NCI-H187 treated with DMSO at 0.1 percent for 48 hours (cell line): ENCODE results near the gene EHMT1.
"Not testable (repeated sequence)": the region's sequence is repeated elsewhere in the genome, so short reads cannot be mapped to it uniquely, and the experiment has no call there.

Experiments used
- DNase-seq: peaks from one replicate; lab custom pipeline; 2025; lab: John Stamatoyannopoulos, UW

EHMT1 gene

DNA sequence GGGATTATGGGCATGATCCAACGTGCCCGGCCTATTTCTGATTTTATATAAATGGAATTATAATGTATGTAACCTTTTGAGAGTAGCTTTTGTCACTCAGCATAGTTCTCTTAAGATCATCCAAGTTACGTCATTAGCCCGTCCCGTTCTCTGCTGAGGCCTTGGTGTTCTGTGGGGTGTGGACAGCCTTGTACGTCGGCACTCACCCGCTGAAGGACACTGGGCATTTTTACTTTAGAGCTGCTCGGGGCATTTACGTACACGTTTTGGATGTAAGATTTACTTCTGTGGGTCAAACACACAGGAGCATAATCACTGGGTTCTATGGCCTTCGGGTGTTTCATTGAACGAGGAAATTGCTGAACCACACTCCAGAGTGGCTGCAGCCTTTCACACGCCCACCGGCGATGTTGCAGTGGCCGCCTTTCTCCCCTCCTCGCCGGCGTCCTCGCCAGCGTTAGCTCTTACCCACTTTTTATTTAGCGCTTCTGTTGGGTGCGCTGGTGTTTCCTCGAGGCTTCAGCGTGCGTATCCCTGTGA, 101.8 kb downstream of the EHMT1 start:
- DNase-seq, result no peak

DNA sequence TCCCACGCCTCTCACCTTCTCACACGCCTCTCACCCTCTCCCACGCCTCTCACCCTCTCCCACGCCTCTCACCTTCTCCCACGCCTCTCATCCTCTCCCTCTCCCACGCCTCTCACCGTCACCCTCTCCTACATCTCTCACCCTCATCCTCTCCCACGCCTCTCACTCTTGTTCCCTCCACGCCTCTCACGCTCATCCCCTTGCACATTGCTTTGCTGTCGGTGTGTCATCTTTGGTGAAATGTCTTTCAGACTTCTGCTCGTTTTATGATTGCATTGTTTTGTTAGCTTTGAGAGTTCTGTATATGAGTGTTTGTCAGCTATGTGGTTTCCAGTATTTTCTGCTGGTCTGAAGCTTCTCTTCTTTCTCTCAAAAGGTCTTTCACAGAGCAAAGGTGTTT, 102.7 kb downstream of the EHMT1 start:
- no peak for DNase-seq

DNA sequence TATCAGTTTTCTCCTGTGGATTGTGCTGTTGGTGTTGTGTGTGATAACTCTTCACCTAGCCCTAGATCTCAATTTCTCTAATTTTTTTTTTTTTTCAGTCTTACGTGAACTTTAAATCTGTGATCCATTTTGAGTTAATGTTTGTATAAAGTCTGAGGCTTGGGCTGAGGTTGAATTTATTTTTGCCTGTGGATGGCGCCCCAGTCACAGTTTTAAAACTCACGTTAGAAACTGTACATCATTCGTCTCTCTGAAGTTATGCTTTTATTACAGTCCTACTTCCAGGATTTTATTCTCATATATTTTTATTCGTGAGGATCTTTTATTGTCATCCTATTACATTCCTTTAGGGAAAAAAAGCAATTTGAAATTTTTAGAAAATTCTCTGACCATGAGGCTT, 103.1 kb downstream of the EHMT1 start:
- no peak for DNase-seq

DNA sequence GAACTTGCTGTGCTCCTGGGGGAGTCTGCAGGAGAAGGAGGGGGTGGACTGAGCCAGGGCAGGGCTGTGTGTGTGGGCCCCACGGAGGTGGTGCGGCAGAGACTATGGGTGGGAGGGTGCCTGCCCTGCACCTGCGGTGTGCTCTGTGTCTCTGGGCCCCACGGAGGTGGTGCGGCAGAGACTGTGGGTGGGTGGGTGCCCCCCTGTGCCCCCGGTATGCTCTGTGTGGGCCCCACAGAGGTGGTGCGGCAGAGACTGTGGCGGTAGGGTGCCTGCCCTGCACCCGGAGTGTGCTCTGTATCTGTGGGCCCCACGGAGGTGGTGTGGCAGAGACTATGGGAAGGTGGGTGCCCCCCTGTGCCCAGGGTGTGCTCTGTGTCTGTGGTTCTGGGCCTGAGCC, 103.7 kb downstream of the EHMT1 start:
- no peak for DNase-seq

DNA sequence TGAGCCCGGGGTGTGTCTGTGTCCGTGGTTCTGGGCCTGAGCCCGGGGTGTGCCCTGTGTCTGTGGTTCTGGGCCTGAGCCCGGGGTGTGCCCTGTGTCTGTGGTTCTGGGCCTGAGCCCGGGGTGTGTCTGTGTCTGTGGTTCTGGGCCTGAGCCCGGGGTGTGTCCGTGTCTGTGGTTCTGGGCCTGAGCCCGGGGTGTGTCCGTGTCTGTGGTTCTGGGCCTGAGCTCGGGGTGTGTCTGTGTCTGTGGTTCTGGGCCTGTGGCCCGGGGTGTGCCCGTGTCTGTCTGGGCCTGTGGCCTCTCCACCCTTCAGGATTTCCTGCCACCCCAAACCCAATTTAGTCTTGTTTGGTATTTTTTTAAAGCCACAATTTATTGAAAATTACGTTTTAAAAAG, 104.6 kb downstream of the EHMT1 start:
- not testable (repeated sequence) for DNase-seq

DNA sequence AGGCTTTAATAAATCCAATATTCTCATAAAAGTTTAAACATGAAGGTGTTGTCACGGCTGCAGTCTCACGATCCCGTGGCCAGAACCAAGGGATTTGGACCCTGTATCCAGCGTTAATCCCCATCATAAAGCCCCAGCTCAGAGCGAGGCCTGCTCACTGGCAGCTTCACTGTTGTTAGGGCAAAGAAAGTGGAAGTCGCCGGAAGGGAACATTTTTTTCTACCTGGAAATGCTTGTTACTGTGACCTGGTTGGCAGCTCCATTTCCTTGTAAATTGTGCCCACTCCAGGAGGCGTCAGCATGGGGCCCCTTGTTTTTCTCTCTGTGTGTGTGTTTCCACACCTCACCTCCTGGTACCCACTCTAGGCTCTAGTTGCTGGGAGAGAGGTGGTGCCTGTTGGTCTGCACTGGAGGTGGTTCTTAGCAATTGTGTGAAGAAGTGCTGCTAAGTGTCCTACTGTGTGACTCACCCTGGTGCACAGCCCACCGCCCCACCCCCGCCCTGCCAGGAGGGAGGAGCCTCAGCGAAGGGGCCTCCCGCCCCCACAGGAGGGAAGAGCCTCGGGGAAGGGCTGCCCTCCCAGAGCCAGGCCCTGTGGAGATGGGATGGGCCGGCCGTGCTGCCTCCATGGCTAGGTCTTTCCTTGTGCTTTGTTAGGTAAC, 105.1 kb downstream of the EHMT1 start:
- no peak for DNase-seq

DNA sequence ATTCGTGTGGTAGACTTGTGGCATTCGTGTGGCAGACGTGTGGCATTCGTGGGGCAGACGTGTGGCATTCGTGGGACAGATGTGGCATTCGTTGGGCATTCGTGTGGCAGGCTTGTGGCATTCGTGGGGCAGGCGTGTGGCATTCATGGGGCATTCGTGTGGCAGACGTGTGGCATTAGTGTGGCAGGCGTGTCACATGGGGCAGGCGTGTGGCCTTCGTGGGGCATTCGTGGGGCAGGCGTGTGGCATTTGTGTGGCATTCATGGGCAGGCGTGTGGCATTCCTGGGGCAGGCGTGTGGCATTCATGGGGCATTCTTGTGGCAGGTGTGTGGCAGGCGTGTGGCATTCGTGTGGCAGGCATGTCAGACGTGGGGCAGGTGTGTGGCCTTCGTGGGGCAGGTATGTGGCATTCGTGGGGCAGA, 106.0 kb downstream of the EHMT1 start:
- DNase-seq, result no peak

DNA sequence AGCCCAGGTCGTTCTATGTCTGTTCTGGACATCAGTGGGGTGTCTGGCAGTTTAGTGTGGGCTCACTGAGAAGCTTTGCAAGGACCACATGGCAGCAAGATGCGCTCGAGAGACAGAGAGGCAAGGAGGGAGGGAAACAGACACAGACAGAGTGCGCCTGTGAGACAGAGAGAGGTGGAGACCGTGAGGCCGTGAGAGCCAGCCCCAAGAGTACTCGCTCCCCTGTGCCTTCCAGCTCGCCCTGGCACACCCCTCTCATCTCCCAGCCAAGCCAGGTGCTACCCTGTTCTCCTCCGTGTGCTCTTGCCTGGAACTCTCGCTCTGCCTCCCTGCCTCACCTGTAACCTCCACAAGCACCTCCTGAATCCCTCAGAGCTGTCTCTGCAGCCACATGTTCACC, 106.8 kb downstream of the EHMT1 start:
- DNase-seq, result no peak

DNA sequence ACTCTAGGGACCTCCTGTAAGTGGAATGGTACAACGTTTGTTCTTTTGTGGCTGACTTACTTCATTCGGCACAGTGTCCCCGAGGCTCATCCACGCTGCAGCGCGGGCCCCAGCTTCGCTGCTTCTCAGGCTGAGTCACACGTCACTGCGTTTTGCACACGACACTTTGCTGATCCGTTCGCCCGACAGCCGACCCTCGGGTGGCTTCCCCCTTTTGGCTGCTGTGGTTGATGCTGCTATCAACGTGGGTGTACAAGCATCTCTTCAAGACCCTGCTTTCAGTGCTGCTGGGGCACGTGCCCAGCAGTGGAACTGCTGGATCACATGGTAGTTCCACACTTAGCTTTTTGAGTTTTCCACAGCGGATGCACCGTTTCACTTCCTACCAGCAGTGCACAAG, 107.5 kb downstream of the EHMT1 start:
- DNase-seq, result not testable (repeated sequence)

DNA sequence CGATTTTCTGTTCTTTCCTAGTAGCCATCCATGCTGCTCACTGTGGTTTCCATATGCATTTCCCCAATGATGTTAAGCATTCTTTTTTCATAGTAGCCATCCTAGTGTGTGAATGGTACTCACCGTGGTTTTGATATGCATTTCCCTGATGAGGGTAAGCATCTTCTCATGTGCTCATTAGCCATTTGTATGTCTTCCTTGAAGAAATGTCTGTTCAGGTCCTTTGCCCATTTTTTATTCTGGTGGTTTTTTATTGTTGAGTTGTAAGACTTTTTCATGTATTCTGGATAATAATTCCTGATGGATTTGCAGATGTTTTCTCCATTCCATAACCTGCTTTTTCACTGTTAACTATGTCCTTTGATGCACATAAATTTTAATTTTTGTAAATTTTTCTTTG, 108.0 kb downstream of the EHMT1 start:
- DNase-seq, result no peak

DNA sequence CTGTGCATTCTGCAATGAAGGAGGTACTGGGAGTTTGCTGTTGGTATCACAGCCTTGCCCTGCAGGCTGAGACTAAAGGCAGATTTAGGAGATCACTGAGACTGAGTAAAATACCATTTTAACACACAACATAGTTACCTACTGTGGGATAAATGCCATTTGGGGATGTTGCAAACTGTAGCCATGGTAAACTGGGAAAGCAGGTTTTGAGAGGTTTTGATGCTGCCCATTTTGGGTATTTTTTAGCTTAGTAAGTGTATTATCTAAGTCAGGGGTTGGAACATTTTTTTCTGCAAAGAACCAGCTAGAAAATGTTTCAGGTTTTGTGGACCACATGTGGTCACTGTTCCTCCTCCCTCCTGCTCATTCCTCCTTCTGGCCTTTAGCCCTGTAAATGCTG, 108.9 kb downstream of the EHMT1 start:
- DNase-seq, result no peak

DNA sequence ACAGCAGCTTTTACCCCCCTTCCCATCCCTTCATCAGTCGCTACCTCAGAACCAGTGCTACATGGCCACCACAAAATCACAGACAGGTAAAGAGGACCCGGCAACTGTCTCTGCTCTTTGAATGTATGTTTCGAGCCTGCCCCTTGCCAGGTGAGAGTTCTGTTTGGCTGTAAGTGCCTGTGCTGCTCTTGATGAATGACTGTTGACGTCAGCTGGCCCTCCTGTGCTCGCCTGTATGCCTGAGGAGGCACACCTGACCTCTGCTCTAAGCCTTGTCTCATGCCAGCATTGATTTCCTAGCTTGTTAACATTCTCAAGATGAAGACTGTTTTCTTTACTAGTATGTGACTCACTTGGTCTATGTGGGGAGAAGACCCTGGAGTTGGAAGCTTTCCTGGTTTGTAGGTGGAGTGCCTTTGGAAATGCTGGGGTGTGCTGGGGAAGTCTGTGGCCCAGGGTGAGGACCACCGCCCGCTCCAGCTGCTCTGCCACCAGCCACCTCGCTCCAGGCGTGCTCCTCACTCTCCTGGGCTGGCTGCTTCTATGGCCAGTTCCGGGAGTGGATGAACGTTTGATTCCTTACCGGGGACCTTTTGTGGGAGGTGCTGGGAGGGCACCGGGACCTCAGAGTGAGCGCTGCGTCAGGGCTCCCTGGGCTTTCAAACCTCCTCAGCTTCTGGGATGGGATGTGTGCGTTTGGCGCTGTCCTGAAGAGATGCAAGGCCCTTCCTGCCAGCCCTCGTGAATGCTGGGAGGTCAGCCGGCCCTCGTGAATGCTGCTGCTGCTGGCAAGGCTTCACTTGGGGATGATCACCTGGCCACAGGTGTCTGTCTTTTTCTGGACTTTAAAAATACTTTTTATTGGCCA, 109.9 kb downstream of the EHMT1 start:
- no peak for DNase-seq

DNA sequence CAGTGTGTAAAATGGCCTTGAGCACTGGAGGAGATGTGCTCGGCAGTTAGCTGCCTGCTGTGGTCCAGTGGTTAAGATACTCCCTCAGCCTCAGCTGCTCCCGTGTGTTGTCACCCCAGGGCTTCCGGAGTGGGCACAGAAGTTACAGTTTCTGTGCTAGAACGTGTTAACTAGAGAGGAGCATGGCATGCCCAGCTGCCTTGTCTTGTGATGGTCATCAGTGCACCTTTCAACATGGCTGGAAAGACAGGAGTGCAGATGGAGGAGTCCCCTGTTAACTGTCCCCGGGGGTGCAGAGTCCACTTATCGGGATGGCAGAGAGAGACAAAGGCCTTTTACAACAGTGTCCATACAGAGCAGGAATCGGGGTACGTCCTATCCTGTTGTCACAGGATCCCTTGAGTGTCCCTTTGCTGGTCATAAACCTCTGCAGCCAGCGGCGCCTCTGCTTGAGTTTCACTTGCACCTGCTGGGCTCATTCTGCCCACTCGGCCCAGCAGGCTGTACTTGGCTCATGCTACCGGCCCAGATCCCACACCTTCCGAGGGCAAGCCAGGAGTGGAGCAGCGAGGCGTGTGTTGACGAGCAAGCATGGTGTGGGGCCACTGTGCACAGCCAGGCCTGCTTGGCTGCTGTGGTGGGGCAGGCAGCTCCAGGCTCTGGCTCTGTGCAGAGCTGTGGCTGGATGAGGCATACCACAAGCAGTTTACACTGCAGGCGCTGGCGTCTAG, 112.6 kb downstream of the EHMT1 start:
- DNase-seq, result no peak

DNA sequence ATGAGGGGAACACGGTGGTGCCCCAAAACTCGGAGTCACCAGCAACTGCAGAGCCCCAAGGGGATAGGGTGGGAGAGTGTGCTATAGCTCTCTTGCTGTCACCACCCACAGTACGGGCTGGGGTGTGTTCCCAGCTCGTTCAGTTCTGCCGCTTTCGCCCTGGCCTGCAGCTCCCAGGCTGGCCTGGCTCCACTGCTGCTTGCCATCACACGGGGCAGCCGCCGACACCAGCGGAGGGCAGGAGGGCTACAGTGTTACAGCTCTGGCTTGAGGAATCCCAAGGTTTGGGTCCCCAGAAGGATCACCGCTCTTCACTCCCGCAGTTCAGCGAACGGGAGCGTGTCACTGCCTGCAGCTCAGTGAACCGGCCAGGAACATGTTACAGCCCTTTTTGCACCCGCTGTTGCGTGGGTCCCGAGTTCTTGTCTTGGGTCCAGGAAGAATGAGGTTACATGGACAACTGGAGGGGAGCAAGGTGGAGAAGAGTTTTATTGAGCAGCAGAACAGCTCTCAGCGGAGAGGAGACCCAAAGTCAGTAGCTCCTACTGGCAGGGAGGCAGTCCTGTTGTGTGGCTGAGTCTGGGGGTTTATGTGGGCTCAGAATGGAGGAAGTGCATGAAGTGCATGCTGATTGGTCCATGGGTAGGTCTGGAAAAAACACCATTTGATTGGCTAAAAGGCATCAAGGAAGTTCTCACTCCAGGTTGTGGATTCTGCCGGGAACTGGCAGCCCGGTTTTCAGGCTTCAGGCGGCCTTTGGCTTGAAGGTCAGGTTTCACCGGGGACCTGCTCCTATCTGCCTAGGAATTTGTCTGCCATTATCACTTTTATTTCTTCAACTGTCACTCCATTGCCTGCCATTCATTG, 113.4 kb downstream of the EHMT1 start:
- DNase-seq, result no peak

DNA sequence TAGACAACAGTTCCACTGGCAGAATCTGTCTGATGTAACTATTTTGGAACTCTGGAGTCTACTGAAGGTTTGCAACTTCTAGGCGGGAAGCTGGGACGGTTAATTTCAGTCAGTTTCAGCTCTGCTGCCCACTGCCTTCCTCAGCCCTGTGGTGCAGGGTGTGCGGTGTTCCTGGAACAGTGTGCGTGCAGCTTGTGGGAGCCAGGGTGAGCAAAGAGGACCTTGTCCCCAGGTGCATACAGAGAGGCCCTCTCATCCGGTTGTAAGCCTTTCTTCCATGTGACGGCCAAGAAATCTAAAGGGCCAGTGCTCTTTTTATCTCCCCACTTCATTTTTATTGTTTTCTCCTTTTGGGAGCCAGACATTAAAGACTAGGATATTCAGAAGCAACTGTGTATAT, 114.6 kb downstream of the EHMT1 start:
- DNase-seq, result no peak

DNA sequence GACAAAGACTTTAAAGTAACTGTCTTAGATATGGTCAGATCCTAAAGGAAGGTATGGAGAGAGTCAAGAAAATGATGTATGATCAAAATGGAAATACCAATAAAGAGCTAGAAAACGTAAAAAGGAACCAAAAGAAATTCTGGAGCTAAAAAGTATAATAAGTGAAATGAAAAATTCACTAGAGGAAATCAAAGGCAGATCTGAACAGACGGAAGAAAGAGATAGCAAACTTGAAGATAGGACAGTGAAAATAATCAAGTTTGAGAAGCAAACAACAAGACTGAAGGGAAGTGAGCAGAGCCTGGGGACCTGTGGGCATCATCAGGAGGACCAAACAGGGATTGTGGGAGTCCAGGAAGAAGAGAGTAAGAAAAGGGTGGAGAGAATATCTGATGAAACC, 115.4 kb downstream of the EHMT1 start:
- no peak for DNase-seq

DNA sequence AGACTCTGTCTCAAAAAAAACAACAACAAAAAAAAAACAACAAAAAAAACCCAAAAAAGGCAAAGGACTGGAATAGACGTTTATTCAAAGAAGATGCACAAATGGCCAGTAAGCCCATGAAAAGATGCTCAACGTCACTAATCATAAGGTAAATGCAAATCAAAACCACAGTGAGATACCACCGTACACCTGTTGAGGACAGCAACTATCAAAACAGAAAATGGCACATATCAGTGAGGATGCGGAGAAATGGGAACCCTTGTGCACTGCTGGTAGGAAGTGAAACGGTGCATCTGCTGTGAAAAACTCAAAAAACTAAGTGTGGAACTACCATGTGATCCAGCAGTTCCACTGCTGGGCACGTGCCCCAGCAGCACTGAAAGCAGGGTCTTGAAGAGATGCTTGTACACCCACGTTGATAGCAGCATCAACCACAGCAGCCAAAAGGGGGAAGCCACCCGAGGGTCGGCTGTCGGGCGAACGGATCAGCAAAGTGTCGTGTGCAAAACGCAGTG, 119.4 kb downstream of the EHMT1 start:
- not testable (repeated sequence) for DNase-seq

DNA sequence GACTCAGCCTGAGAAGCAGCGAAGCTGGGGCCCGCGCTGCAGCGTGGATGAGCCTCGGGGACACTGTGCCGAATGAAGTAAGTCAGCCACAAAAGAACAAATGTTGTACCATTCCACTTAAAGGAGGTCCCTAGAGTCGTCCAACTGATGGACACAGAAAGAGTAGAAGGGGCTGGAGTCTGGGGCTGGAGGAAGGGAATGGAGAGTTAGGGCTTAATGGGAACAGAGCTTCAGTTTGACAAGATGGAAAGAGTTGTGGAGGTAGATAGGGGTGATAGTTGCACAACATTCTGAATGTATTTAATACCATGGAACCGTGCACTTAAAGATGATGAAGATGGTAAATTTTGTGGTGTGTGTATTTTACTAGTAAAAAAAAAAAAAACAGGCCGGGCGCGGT, 119.9 kb downstream of the EHMT1 start:
- no peak for DNase-seq

DNA sequence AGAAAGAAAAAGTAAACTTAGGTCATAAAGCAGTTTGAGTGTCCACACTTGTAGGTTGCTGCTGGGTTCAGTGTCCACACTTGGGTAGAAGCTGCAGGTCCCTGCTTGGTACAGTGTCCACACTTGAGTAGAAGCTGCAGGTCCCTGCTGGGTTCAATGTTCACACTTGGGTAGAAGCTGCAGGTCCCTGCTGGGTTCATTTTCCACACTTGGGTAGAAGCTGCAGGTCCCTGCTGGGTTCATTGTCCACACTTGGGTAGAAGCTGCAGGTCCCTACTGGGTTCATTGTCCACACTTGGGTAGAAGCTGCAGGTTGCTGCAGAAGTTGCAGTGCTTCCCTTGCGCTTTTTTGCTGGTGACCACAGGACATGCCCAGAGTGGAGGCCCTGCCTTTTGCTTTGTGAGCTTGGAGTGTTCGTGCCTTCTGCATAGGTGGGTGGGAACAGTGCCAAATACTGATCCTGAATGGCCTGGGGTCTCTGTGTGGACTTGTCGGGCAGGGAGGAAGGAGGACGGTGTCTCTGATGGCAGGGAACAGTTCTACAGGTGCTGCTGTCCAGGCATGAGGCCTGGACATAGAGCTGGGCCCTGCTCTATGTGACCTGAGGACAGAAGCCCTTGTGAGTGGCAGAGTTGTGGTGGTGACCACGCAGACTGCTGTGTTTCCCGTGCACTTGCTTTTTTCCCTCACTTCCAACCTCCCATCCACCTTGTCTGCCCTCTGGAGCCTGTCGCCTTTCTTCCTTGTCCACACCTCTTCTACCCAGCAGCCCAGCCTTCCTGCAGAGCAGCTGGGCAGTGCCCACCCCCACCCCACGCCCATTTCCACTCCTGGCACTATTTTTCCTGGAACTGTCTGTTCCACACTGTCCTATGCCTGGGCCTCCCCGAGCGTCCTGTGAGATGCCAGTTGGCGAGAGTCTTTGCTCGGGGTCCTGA, 120.8 kb downstream of the EHMT1 start:
- DNase-seq, result no peak

DNA sequence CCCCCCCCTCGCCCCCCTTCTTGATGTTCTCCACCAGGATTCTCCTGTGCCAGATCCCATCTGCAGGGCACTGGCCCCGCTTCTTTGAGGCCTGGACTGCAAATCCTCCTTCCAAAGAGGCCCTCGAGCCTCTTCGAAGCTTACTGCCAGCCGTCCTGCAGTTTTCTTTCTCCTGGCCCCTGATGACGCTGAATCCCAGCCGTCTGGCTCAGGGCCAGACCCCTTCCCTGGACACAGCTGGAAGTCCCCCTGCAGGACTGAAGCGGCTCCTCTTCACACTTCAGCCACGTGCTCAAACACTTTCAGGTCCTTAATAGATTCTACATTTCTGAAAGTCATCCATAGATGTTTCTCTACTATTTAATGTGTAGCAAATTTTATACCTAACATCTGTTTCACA, 121.5 kb downstream of the EHMT1 start:
- DNase-seq, result no peak
